ENCODE measurements around the gene SNCAIP.

The SNCAIP gene

DNA sequence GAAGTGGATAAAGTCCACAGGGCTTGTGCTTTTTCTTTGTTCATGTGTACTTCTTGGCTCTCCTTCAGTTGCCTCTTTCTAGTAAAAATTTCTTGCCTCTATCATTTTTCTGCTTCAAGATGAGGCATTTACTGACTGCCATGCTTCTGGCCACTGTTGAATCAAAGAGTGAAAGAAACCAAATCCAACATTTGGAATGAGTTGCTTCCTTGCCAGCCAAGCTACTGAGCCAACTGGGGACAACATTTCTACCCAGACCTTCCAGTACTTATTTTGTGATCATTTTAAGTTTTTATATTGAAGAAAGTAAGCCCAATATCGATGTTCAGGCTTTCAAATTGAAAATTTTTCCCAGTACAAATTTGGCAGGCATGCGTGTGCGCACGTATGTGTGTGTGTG is 73.2 kb downstream of the SNCAIP start:
- Histone ChIP-seq H3K4me1 (ENCODE audit: insufficient read depth, low read length) (0 out of 2 replicates have a peak, but pooled peaks cover 5% of the 10 kb centered on the region), H3K9ac (ENCODE audit: low read depth, low read length) (no peak overlapping the region), H3K9me3 (ENCODE audit: control insufficient read depth, insufficient read depth, low read length) (no peaks in the 10 kb centered on the region), H3K36me3 (ENCODE audit: insufficient read depth, low read length) (no peaks in the 10 kb centered on the region)

DNA sequence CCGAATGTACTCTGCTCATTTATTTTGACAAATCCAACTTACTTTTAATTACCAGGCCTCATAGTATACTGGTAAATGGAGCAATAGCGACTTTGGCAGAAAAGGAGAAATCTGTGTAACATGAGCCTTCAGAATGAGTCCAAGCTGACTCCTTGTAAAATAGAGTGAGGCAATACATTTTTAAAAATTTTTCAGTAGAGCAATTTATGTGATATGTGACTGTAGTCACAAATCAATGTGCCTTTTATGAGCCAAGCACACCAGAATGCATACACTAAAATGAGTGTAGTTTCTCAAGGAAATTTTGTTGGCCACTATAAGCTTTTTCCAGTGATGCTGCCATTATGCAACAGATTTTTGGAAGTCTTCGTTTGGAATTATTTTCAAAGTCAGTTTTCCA is 73.8 kb downstream of the SNCAIP start:
- H3K4me1 ChIP-seq (ENCODE audit: insufficient read depth, low read length) = 0 out of 2 replicates have a peak, but pooled peaks cover 5% of the 10 kb centered on the region
- H3K36me3 ChIP-seq (ENCODE audit: insufficient read depth, low read length) = no peaks in the 10 kb centered on the region
- no peak overlapping the region for H3K9ac ChIP-seq (ENCODE audit: low read depth, low read length)
- no peaks in the 10 kb centered on the region for H3K9me3 ChIP-seq (ENCODE audit: control insufficient read depth, insufficient read depth, low read length)

DNA sequence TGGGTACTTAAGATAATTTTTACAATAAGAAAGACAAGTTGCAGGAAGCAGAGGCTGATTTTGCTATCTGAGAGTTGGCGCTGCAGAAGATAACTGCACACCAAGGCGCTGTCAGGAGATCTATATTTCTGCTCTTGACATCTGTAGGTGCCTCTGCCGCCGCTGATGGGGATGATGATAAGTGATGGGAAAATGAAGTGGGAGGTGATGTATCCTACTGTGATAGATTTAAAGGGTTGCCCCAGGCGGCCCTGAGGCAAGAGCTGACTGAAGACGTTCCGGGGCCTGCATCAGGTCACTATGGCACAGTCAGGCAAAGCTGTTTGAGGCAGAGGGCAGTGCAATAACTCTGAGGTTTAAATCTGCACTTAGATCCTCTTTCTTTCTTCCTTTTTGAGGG is 78.1 kb downstream of the SNCAIP start:
- no peaks in the 10 kb centered on the region for H3K4me1 ChIP-seq (ENCODE audit: insufficient read depth, low read length)
- H3K36me3 ChIP-seq (ENCODE audit: insufficient read depth, low read length) = no peaks in the 10 kb centered on the region
- no peak overlapping the region for H3K9ac ChIP-seq (ENCODE audit: low read depth, low read length)
- H3K9me3 ChIP-seq (ENCODE audit: control insufficient read depth, insufficient read depth, low read length) = no peaks in the 10 kb centered on the region

DNA sequence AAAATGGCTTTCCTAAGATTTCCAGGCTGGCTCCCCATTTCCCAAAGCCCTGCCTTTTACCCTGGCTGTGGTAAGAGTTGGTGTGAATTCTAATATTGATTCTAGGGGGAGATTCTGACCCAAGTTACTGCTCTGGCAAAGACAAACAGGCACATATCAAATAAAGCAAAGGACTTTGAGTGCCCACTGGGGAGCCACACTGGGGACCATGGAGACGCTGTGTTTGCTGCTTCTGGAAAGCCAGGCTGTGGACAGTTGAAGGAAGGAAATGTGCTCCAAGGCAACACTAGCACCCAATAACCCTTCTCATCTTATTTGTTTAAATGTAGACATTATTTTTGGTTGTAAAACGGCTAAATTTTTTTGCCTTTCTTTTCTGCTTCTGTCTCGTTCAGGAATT is 78.7 kb downstream of the SNCAIP start:
- no peaks in the 10 kb centered on the region for H3K36me3 ChIP-seq (ENCODE audit: insufficient read depth, low read length)

DNA sequence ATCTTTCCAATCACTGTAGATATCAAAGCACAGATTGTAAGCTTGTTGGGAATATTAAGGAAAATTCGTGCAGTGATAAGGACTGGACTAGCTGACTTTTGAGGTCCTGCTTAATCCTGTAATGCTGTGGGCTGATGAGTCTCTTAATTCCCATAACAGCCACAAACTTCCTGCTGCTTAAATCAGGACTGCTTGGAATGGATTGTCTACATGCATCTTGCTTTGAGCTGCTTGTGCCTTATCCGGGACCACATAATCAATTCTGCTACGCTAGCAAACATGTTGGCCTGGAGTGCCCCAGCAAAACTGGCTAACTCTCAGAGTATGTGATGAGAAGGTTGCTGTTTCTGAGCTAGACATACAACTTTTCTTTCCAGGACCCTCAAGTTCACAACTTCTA is 79.6 kb downstream of the SNCAIP start:
- Histone ChIP-seq H3K9me3 (ENCODE audit: control insufficient read depth, insufficient read depth, low read length) (no peaks in the 10 kb centered on the region), H3K9ac (ENCODE audit: low read depth, low read length) (no peak overlapping the region), H3K36me3 (ENCODE audit: insufficient read depth, low read length) (no peaks in the 10 kb centered on the region), H3K4me1 (ENCODE audit: insufficient read depth, low read length) (no peaks in the 10 kb centered on the region)

More for the DNA sequence above, 78.7 kb downstream of the SNCAIP start:
- no peaks in the 10 kb centered on the region for H3K4me1 ChIP-seq (ENCODE audit: insufficient read depth, low read length)
- H3K9ac ChIP-seq (ENCODE audit: low read depth, low read length) = no peak overlapping the region
- H3K9me3 ChIP-seq (ENCODE audit: control insufficient read depth, insufficient read depth, low read length) = no peaks in the 10 kb centered on the region

DNA sequence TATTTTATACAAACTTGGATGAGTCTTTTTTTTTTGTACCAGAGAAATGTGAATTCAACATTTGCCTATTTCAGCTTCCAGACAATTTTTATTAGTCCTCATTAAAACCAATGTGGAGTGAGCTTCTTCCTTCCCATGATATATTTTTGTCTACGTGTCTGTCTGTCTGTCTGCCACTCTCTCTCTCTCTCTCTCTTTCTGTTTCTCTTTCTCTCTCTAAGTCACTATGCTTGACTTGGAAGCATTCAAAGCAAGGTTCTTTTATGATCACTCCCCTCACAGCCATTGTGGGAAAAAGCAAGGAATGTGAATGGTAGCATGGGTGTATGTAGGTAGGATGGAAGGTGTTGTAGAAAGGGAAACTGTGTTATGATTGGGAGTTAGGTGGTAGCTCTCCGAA is 80.2 kb downstream of the SNCAIP start:
- Histone ChIP-seq H3K4me1 (ENCODE audit: insufficient read depth, low read length) (no peaks in the 10 kb centered on the region), H3K9me3 (ENCODE audit: control insufficient read depth, insufficient read depth, low read length) (no peaks in the 10 kb centered on the region), H3K36me3 (ENCODE audit: insufficient read depth, low read length) (no peaks in the 10 kb centered on the region), H3K9ac (ENCODE audit: low read depth, low read length) (no peak overlapping the region)

DNA sequence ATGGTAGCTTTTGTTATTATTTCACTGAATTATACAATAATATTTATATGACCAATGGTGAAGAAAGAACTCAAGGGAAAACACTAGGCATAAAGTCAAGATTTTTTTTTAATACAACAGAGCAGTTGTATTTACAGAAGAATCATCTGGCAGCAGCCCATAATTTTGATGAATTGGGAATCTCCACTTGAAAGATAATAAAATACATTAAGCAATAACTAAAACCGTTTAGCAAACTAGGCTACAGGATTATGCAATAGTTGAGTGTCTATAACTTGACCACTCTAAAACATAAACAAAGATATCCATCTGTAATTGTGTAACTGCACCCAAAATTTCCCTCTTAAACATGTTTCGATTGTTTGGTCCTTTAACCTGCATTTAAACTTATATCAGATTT is 80.8 kb downstream of the SNCAIP start:
- no peaks in the 10 kb centered on the region for H3K36me3 ChIP-seq (ENCODE audit: insufficient read depth, low read length)
- H3K9me3 ChIP-seq (ENCODE audit: control insufficient read depth, insufficient read depth, low read length) = no peaks in the 10 kb centered on the region
- H3K9ac ChIP-seq (ENCODE audit: low read depth, low read length) = no peak overlapping the region
- H3K4me1 ChIP-seq (ENCODE audit: insufficient read depth, low read length) = no peaks in the 10 kb centered on the region

DNA sequence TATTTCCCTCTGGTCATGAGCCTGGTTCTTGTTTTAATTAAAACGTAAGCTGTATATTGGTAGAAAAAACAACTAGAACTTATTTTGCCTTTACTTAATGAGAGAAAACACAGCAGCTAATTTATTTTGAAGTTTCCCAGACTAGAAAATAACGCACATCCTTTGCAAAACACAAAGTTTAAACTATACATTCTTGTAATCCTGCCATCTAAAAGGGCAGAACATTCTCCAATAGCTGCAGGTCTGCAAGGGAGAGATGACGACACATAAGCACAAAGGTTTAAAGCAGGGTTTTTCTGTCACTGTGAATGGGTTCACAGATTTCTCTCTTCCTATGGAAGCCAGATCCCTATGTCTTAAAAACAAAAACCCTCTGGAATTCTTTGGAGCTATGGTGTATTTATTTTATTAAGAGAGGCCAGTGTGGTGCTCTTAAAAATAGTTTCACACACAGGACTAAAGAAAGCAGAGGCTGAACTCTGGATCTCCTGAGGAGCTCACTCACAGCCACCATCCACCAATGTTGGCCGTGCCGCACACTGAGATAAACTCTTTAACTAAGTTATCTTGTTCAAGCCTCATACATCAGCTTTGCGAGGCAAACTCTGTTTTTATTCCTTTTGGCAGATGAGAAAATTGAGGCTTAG is 82.4 kb downstream of the SNCAIP start:
- no peaks in the 10 kb centered on the region for H3K9me3 ChIP-seq (ENCODE audit: control insufficient read depth, insufficient read depth, low read length)
- H3K4me1 ChIP-seq (ENCODE audit: insufficient read depth, low read length) = no peaks in the 10 kb centered on the region

DNA sequence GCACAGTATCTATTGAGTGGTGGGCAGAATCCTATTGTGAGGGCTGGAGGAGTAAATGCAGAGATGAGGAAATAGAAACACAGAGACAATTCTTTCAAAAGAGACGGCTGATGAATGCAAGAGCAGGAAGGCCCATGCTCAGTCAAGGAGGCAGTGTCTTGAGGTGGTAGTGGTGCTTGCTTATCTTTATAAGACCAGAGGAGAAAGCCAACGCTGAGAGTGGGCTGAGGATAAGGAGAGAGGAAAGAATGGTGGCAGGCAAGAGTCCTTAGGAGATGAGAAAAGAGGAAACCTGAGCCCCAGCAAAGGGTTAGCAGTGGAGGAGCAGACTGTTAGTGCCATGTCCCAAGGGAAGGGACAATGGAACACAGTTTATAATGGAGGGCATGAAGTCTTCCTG is 86.0 kb downstream of the SNCAIP start:
- H3K4me1 ChIP-seq (ENCODE audit: insufficient read depth, low read length) = peaks cover 6% of the 10 kb centered on the region; the same call in 1 of the 2 replicates
- H3K36me3 ChIP-seq (ENCODE audit: insufficient read depth, low read length) = no peaks in the 10 kb centered on the region
- H3K9ac ChIP-seq (ENCODE audit: low read depth, low read length) = no peak overlapping the region
- no peaks in the 10 kb centered on the region for H3K9me3 ChIP-seq (ENCODE audit: control insufficient read depth, insufficient read depth, low read length)

More for the DNA sequence above, 82.4 kb downstream of the SNCAIP start:
- Histone ChIP-seq H3K9ac (ENCODE audit: low read depth, low read length) (no peak overlapping the region), H3K36me3 (ENCODE audit: insufficient read depth, low read length) (no peaks in the 10 kb centered on the region)

DNA sequence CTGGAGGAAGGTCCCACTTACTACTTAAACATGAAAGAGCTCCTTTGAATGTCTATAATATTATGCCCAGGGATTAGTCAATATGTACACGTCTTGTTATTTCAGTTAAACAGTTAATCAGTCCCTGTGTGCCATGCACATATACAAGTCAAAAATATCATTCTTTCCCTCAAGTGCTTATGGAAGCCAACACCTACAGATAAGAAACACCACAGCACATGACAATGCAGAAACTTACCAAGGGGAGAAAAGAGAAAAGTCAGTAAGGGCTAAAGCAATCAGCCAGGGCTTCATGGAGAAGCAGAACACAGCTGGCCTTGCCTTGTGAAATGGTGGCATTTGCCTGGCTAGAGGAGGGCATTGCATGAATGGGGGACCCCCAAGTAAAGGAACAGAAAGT is 88.3 kb downstream of the SNCAIP start:
- H3K9me3 ChIP-seq (ENCODE audit: control insufficient read depth, insufficient read depth, low read length) = no peaks in the 10 kb centered on the region
- peaks cover 13% of the 10 kb centered on the region; the same call in 1 of the 2 replicates for H3K4me1 ChIP-seq (ENCODE audit: insufficient read depth, low read length)
- no peaks in the 10 kb centered on the region for H3K36me3 ChIP-seq (ENCODE audit: insufficient read depth, low read length)
- no peak overlapping the region for H3K9ac ChIP-seq (ENCODE audit: low read depth, low read length)

DNA sequence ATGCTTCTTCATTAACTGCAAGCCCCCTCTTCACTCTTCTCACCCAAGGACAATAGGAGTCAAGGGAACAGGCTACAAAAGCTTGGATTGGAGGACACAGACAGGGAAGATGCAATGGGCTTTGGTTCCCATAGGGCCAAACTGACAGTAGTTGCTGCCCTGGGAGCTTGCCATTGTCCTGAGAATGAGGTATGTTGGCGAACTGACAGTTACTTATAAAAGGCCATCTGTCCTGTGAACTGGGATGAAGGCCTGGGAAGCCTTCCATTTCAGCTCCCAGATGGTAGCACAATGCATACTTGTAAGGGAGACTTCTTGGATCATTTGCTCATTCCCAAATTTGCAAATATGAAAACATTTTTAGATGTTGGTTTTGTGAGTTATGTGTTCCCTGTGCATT is 88.9 kb downstream of the SNCAIP start:
- no peaks in the 10 kb centered on the region for H3K36me3 ChIP-seq (ENCODE audit: insufficient read depth, low read length)
- H3K4me1 ChIP-seq (ENCODE audit: insufficient read depth, low read length) = peaks cover 13% of the 10 kb centered on the region; the same call in 1 of the 2 replicates
- no peak overlapping the region for H3K9ac ChIP-seq (ENCODE audit: low read depth, low read length)
- no peaks in the 10 kb centered on the region for H3K9me3 ChIP-seq (ENCODE audit: control insufficient read depth, insufficient read depth, low read length)

DNA sequence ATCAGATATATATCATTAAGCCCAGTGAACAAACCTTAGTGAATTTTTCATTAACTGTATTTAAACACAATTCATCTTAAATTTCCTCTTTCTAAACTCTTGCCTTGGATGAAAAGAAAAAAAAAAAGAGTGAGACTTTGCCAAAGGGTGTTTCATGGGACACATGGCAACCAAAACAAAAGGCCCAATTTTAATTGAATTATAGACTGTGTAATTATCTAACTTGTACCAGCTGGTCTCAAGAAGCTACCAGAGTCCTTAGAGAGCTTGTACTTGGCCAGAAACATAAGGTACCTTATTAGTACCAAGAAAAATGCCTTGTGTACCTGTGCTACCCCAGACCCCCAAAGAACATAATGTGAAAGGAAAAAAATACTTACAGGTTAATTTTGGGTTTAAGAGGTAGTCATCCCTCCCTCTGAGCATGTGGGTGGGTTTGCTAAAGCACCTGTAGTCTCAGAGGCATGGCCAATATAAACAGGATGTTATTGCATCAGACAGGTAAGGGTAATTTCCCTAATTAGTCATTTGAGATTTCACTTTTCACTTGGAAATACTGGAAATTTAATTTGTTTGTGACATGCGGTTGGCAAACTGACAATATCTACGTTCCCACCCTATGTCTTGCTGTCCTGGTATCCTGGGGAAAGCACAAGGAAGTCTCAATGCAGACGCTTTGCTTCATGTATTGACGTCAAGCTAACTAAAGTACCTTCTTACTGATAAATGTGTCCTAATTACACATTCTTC is 90.1 kb downstream of the SNCAIP start:
- Histone ChIP-seq H3K36me3 (ENCODE audit: insufficient read depth, low read length) (no peaks in the 10 kb centered on the region), H3K4me1 (ENCODE audit: insufficient read depth, low read length) (peaks cover 13% of the 10 kb centered on the region; the same call in 1 of the 2 replicates), H3K9me3 (ENCODE audit: control insufficient read depth, insufficient read depth, low read length) (no peaks in the 10 kb centered on the region), H3K9ac (ENCODE audit: low read depth, low read length) (no peak overlapping the region)

DNA sequence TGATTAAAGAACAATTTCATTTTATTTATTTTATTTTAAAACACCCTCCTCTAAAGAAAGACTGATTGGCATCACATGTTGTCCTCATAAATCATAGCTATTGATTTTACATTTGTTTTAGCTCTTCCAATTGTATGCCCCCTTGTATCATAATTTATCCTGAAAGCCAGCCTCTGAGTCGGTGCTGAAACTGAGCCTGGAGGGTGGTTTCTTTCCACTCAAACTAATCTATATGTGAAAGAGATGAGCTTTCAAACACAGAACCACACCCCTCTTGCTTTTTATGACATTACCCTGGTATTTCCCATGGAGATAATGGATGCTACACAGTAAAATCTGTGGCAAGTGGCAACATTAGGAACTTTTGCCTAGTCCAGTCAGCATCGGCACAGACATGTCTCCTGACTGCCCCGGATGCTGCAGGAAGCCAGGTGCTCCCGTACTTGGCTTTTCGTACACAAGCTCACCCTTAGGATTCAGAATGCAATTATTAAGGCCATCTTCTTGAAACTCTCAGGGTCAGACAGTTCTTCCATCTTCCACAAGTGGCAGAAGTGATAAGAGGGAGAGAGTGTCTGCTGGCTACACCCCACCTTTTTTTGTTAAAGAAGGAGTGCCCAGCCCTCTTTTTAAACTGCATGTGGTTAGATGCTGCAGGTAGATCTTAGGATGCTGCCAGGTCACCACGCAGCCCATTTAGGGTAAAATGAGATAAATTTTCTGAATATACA is 91.1 kb downstream of the SNCAIP start:
- no peaks in the 10 kb centered on the region for H3K9me3 ChIP-seq (ENCODE audit: control insufficient read depth, insufficient read depth, low read length)
- H3K9ac ChIP-seq (ENCODE audit: low read depth, low read length) = no peak overlapping the region
- peaks cover 13% of the 10 kb centered on the region; the same call in 1 of the 2 replicates for H3K4me1 ChIP-seq (ENCODE audit: insufficient read depth, low read length)
- H3K36me3 ChIP-seq (ENCODE audit: insufficient read depth, low read length) = no peaks in the 10 kb centered on the region

DNA sequence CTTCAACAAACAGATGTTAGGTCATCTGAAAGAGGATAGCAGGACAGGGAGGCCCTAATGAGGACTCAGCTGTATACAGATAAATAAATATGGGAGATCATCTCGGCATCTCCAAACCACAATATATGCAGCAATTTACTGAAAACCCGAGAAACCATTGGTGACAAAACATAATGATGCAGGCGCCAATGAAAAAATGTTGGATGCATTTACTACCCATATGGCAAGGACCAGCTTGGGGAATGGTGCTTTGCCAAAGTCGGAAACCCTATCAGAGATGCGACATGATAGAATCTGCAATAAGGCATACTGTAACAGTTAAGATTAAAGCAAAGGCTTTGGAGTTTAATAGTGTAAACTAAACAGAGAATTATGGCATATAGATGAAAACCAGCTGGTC is 92.0 kb downstream of the SNCAIP start:
- Histone ChIP-seq H3K9ac (ENCODE audit: low read depth, low read length) (no peak overlapping the region), H3K36me3 (ENCODE audit: insufficient read depth, low read length) (no peaks in the 10 kb centered on the region), H3K4me1 (ENCODE audit: insufficient read depth, low read length) (peaks cover 13% of the 10 kb centered on the region; the same call in 1 of the 2 replicates), H3K9me3 (ENCODE audit: control insufficient read depth, insufficient read depth, low read length) (no peaks in the 10 kb centered on the region)

Data from ES-I3 (cell line).